HT1080 (cell line): ENCODE measurements around the gene AGAP3. TPM values are rescaled to one million over a fixed set of nuclear protein-coding genes. Genes with fewer than 3 reads are reported as not detected.

ENCODE experiments used
- DNase-seq: peaks from one replicate; pipeline ENCODE4 v3.0.0-alpha.2; 2015; ENCODE audit warnings: low read depth
- total RNA-seq: library from RNA; depleted of rRNA; stranded (reverse); fragments of >200 nt; shearing (Covaris generic); gene quantifications from 2 replicates; pipeline ENCODE4 v1.2.3, GENCODE V29; 2014; rRNA removed

Gene AGAP3
- total RNA-seq, 1 experiment from 2014 or later: 45.3 TPM

DNA sequence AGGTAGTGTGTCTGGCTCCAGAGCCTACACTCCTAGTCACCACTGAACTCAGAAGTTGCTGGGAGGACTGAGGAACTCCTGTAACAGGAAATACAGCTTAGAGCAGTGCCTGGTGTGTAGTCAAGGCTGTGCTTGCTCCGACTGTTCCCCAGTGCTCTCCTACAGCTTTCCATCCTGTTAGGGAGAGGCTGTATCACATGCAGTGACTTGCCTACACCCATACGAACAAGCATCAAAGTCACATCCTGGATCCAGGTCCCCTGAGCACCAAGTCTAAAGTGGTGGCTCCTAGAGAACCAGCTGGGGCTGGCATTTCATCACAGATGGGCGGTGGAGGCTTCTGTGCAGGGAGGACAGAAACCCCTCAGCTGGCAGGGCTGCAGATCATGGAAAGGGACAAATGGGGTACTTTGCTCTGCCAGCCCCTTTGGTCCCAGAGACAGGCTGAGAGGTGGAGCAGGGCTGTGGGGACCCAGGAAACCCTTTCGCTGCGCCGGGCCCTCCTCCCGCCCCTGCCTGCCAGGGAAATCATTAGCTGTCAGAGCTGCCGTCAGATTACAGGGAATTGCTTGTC lies 93.1 kb downstream of the AGAP3 start:
- no peak for DNase-seq

DNA sequence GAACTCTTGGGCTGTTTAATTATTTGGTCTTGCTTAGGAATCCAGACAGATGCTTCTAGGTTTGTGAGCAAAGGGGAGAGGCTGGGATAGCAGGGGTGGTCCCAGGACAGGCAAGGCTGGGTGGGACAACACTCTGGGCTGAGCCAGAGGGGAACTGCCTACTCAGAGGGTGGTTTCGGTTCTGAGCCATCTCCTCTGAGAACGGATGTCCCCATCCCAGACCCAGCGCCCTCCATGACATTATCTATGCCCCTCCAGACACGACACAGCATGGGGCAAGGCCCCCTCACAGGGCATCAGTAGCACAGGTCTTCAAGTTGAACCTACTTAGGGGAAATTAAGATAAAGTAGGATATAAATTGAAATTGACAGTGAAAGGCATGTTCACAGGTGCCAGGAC lies 93.7 kb downstream of the AGAP3 start:
- DNase-seq: no peak

DNA sequence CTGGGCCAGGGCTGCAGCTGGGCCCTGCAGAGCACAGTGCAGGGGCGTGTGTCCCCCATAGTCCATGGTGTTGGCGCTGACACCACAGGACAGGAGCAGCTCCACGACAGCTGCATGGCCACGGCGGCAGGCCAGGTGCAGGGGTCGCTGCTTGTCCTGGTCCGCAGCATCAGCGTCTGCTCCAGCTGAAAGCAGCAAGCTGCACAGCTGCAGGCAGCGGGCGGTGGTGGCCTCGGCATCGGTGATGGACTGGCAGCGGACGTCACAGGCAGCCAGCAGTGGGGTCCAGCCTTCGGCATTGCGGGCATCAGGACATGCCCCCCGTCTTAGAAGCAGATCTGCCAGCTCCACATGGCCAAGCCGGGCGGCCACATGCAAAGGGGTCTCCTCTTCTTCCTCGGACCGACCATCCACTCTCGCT lies 94.7 kb downstream of the AGAP3 start:
- DNase-seq: no peak

DNA sequence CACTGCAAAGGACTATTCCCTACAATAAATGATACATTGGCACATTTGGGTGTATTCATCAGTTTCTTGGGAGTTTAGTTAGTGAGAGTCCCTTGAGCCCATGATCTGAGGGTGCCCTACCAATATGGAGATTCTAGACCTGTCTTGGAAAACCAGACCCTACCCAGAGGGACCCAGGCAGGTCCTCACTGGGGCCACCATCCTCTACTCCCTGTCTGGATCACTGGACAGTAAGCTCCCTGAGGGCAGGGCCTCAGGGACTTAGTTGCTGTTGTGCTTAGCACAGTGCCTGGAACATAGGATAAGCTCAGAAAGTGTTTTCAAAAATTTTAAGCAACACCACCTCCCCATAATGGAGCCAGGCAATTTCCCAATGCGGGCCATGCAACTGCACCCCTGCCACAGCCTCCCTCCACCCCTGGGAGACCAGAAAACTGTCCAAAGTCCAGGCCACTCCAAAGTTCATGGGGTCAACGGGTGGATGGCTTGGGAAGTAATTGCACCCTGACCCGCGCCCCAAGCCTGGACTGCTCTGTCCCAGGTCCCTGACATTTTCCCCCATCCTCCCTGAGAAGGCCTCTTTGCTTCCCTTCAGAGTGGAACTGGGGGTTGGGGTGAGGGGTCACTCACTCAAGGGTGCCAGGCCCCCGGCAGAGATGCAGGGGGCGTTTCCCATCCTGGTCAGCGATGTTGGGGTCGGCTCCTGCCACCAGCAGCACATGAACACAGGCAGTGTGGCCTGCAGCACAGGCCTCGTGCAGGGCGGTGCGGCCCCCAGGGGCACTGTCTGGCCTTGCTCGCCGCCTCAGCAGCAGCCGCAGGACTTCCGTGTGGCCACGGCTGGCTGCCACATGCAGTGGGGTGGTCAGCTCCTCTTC lies 99.7 kb downstream of the AGAP3 start:
- no peak for DNase-seq

DNA sequence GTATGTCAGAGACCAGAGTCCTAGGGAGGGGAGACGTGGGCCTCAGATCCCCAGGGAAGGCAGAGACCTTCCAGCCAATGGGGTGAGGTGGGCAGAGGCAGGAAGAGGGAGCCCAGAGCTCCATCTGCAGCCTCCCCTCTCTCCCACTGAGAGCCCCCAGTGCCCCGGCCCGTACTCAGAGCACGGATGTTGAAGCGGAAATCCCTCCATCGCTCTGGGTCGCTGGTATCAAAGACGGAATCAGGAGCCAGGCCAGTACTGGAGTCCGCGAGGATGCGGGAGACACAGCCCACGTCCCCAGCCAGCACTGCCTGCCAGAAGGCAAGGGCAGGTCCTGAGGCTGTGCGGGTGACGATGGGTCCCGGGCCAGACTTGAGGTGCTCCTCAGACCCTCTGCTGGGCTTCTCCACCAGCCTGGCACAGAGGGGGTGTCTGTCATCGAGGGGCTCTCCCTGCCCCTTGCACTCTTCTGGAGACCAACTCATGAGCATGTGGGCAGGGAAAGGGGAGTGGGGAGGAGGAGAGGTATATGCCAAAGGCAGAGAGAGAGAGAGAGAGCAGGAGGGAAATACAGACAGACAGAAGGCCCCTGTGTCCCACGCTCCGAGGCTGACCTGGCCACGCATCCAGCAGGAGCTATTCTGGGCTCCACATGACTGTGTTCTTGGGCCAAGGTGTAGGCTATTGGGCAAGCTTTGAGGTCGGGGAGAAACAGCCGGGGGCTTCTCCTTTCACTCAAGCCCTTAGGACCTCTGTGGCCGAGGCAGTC lies 100.5 kb downstream of the AGAP3 start, which contains the start of gene ASB10:
TSS of gene ASB10 (minus strand) at position 611 of the 769 bp plus-strand sequence. CDS start at position 491, 120 bp downstream.
- DNase-seq: no peak

DNA sequence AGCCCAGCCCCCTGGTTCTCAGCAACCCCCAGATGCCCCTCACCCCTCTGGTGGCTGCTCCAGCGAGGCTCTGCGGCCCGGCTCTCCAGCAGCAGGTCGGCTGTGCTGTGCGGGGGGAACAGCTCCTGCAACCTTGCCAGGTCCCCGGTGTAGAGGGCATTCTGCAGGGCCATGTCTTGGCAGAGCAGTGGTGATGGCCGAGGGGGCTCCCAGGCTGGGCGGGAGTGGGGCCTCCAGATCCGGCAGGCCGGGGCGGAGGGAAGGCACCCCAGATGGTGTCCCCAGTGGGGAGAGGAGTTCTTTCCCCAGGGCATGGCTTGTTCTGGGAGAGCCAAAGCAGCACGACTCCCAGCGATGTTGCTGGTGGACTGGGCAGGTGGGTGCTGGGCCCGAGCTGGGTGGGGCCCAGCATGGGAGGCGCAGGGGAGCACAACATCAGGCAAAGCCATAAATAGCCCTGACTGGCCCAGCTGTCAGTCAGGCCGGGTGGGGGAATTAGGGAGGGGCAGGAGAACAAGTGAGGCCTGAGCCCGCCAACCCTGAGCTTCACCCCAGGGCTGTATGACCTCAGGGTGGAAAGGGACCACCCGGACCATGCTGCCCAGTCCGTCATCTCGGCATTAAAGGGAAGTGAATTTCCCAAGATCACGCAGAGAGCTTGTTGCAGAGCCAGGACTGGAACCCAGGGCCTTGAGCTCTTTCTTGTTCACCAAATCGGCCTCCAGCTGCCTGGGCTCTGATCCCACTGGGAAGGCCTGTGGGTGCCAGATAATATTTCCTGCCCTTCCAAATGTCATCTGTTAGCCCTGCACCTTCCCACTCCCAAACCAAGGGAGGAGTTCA lies 101.4 kb downstream of the AGAP3 start:
- DNase-seq: no peak

DNA sequence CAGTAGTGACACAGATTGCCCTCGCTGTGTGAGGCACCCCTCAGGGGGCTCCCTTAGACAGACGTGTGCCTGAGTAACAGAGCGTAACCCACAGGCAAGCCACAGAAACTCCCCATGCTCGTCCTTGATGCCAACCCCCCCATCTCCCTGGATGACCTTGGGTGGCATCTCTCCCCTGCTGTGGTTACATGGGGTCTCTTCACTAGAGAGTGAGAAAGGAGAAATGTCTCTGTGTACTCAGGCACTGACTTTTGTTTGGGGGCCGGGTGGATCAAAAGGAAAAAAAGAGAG lies 101.9 kb downstream of the AGAP3 start:
- DNase-seq: no peak

DNA sequence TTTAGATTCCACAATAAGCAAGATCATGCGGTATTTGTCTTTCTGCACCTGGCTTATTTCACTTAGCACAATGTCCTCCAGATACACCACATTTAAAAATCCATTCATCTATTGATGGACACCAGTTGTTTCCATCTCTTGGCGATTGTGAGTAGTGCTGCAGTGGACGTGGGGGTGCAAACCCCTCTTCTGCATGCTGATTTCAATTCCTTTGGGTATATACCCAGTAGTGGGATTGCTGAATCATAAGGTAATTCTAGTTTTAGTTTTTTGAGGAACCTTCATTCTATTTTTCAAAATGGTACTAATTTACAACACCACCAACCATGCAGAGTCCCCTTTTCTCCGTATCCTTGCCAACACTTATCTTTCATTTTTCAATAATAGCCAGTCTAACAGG lies 102.8 kb downstream of the AGAP3 start:
- no peak for DNase-seq

DNA sequence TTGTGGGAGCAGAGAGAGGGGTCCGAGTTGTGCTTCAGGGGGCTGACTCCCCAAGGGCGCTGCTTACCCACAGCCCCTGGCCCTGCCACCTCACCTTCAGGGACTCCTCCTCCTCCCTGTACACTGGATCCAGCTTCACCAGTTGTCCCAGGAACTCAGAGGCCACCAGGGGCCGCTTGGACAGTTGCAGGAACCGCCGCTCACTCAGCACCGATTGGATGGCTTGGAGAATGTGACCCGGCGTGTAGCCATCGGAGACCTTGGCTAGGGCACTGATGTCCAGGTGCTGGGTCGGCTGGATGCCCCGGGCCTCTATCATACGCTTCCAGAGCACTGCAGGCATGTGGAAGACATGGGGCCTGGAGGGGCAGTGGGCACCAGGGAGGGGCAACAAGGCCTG lies 105.3 kb downstream of the AGAP3 start:
- no peak for DNase-seq

DNA sequence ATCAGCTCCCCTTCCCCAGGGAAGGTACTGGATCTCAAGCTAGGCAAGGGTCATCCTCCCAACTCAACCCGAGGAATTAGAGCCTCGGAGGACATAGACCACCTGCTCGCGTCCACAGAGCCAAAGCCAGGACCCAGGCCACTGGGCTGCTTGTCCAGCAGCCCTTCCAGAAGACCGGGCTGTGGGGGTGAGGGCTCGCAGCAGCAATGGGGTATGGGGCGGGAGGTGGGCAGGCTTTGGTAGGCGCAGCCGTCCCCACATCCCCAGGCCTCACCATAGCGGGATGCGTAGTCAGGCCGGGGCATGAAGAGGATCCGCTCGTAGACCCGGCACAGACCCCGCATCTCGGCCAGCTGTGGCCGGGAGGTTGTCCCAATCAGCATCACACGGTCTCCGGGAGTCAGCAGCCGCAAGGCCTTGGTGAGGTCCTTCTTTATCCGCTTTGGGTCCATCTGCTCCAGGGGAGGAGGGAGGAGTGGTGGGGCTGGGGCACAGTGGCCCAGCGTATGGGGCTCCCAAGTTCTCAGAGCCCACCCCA lies 105.8 kb downstream of the AGAP3 start:
- no peak for DNase-seq

DNA sequence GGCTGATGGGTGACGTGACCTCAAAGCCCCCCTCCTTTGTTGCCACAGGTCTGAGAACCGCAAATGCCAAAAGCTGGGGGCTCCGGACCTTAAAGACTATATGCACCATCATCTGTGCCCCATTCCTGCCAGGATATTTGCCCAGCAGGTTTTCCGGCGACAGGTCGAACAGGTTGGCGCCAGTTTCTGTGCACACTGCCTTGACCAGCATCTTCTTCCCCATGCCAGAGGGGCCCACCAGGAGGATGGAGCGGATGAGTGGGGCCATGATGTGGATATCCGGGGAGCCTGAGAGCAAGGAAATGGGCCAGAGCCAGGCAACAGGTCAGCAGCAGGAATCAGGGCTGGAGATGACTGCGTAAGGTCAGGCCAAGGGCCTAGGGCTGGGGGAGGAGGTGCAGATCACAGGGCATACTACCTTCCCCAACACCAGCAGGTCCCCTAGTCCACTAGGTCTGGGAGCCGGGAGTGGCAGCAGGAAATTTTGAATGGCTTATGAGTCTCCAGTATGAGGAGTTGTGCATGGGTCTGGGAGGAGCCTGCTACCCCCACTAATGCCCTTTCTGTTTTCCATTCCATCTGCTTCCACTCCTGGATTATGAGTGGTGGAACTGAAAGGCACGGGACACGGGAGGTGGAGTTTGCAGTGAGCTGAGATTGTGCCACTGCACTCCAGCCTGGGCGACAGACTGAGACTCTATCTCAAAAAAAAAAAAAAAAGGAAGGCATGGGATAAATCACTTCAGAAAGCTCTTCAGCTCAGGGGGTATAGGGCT lies 107.1 kb downstream of the AGAP3 start:
- DNase-seq: no peak

Other genes with a start within 250 kb of the AGAP3 start
- not detected in 2 replicates for gene AOC1, start 234.0 kb upstream of the AGAP3 start, total RNA-seq
- 0.34 and 0.47 TPM in 2 replicates for gene KCNH2, start 108.2 kb upstream of the AGAP3 start, total RNA-seq
- gene NOS3, start 95.5 kb upstream of the AGAP3 start, total RNA-seq: 71.5 and 94.6 TPM in 2 replicates
- gene ATG9B, start 62.0 kb upstream of the AGAP3 start, total RNA-seq: not detected in 2 replicates
- 29.4 and 37.0 TPM in 2 replicates for gene ABCB8, start 58.0 kb upstream of the AGAP3 start, total RNA-seq
- 0.45 TPM in 1 of 2 replicates, not detected in the other for gene ASIC3, start 37.9 kb upstream of the AGAP3 start, total RNA-seq
- 67.8 and 70.2 TPM in 2 replicates for gene CDK5, start 28.6 kb upstream of the AGAP3 start, total RNA-seq
- gene SLC4A2, start 26.9 kb upstream of the AGAP3 start, total RNA-seq: 121 and 146 TPM in 2 replicates
- gene FASTK, start 5.7 kb upstream of the AGAP3 start, total RNA-seq: 86.5 and 100 TPM in 2 replicates
- 66.3 and 85.1 TPM in 2 replicates for gene TMUB1, start 3.0 kb upstream of the AGAP3 start, total RNA-seq
- gene GBX1, start 81.2 kb downstream of the AGAP3 start, total RNA-seq: not detected in 2 replicates
- not detected in 2 replicates for gene ASB10, start 100.8 kb downstream of the AGAP3 start, total RNA-seq
- gene H2BK1, start 124.0 kb downstream of the AGAP3 start, total RNA-seq: not detected in 2 replicates
- gene ABCF2, start 140.7 kb downstream of the AGAP3 start, total RNA-seq: 83.9 and 89.1 TPM in 2 replicates
- 40.0 and 46.1 TPM in 2 replicates for gene CHPF2, start 146.0 kb downstream of the AGAP3 start, total RNA-seq
- 9.5 and 11.8 TPM in 2 replicates for gene SMARCD3, start 162.2 kb downstream of the AGAP3 start, total RNA-seq